Mesothelial cell of epicardium (in vitro differentiated cells): ENCODE measurements around the gene FBN1. TPM values are rescaled to one million over a fixed set of nuclear protein-coding genes. Genes with fewer than 3 reads are reported as not detected.

ENCODE experiments used
- DNase-seq, 2 experiments: peaks; one replicate each; pipeline ENCODE4 v3.0.0; 2021; ENCODE audit warnings: low spot score in 2 of 2; ENCODE audit not compliant: unreplicated experiment in 2 of 2
- H3K27ac Mint-ChIP-seq: 2 replicates; pipeline ENCODE4 v1.8.0; 2021; ENCODE audit warnings: mixed read lengths
- H3K27me3 Mint-ChIP-seq: 2 replicates; pipeline ENCODE4 v1.8.0; 2021; ENCODE audit warnings: low read depth, mixed read lengths
- H3K36me3 Mint-ChIP-seq: 2 replicates; pipeline ENCODE4 v1.8.0; 2021; ENCODE audit warnings: mixed read lengths
- H3K4me1 Mint-ChIP-seq: 2 replicates; pipeline ENCODE4 v1.8.0; 2021; ENCODE audit warnings: mixed read lengths
- H3K4me3 Mint-ChIP-seq: 2 replicates; pipeline ENCODE4 v1.8.0; 2021; ENCODE audit warnings: mild to moderate bottlenecking, moderate library complexity, mixed read lengths
- H3K9me3 Mint-ChIP-seq: 2 replicates; pipeline ENCODE4 v1.8.0; 2021; ENCODE audit warnings: mixed read lengths
- total RNA-seq: library from RNA; stranded (reverse); gene quantifications from 3 replicates; pipeline ENCODE4 v1.2.1, GENCODE V29; 2021
- TF ChIP-seq, protein P1 (sequence below): fragments of 200-600 bp; sonication (generic); IDR thresholded peaks from one replicate; pipeline ENCODE4 v1.5.0; 2021; ENCODE audit warnings: antibody characterized with exemption; ENCODE audit not compliant: unreplicated experiment

FBN1 gene
- total RNA-seq, 1 donor from 2014 or later: 67.9 TPM

DNA sequence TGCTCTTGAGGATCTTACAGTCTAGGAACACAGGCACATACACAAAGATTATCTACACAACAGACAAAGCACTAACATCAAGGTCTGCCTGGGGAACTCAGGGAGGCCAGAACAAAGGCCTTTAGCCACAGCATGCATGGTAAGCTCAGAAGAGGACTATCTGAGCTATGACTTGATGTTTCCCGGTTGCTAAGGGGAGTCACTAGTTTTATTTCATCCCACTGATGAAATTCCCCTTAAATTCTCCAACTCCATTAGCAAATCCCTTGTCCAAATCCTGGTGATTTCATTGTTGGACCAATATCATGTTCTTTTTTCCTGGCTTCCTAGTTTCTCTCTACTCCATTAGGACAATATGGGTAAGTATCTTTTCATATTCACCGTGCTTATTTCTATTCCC, 23.3 kb downstream of the FBN1 start:
- no peaks in the 10 kb centered on the region for H3K4me1 Mint-ChIP-seq

DNA sequence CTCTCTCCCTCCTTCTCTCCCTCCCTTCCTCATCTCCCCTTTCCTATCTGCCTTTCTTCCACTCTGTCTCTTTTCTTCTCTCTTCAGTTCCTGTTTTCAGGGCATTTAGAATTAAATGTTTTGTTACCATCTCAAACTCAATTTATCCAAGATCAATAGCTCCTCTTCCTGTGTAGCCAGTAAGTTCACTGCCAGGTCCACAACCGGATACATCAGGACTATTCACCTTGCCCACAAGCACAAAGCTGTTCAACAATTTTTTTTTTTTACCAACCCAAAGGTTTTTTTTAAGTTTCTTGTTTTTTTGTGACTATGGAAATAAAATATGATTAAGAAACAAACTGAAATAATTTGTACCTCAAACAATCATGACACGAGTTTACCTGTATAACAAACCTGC, 26.1 kb downstream of the FBN1 start:
- Mint-ChIP-seq H3K4me3 (no peak overlapping the region), H3K27me3 (no peaks in the 10 kb centered on the region), H3K27ac (no peak overlapping the region), H3K4me1 (peaks cover 2% of the 10 kb centered on the region), H3K36me3 (no peaks in the 10 kb centered on the region), H3K9me3 (no peaks in the 10 kb centered on the region)
- TF ChIP-seq, protein P1, sequence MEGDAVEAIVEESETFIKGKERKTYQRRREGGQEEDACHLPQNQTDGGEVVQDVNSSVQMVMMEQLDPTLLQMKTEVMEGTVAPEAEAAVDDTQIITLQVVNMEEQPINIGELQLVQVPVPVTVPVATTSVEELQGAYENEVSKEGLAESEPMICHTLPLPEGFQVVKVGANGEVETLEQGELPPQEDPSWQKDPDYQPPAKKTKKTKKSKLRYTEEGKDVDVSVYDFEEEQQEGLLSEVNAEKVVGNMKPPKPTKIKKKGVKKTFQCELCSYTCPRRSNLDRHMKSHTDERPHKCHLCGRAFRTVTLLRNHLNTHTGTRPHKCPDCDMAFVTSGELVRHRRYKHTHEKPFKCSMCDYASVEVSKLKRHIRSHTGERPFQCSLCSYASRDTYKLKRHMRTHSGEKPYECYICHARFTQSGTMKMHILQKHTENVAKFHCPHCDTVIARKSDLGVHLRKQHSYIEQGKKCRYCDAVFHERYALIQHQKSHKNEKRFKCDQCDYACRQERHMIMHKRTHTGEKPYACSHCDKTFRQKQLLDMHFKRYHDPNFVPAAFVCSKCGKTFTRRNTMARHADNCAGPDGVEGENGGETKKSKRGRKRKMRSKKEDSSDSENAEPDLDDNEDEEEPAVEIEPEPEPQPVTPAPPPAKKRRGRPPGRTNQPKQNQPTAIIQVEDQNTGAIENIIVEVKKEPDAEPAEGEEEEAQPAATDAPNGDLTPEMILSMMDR: no peak
- DNase-seq: no peak

More for the DNA sequence above, 23.3 kb downstream of the FBN1 start:
- TF ChIP-seq, protein P1: no peak
- H3K27ac Mint-ChIP-seq: no peak overlapping the region
- no peak for DNase-seq
- H3K36me3 Mint-ChIP-seq: no peaks in the 10 kb centered on the region
- no peaks in the 10 kb centered on the region for H3K9me3 Mint-ChIP-seq
- no peaks in the 10 kb centered on the region for H3K27me3 Mint-ChIP-seq
- H3K4me3 Mint-ChIP-seq: no peak overlapping the region

DNA sequence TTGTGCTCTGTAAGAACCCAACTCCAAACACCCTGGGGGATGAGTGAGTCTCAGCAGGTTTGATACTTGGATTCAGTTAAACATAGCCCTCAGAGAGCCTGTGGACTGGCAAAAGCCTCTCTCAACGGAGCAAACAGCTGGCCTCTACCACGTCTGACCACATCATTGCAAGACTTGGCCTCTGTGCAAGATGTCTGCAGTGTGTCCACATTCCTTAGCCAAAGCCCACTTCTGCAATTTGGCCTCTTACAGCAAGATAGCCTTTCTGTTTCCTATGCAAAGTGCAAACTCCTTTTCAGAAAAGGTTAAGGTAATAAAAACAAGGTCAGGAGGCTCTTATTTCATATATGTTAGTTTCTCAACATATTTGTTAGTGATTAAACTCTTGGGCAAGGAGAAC, 27.9 kb downstream of the FBN1 start:
- Mint-ChIP-seq H3K9me3 (peaks cover 3% of the 10 kb centered on the region), H3K4me1 (peaks cover 2% of the 10 kb centered on the region), H3K4me3 (no peak overlapping the region), H3K36me3 (no peaks in the 10 kb centered on the region), H3K27ac (no peak overlapping the region), H3K27me3 (no peaks in the 10 kb centered on the region)
- TF ChIP-seq, protein P1: no peak
- DNase-seq: no peak

DNA sequence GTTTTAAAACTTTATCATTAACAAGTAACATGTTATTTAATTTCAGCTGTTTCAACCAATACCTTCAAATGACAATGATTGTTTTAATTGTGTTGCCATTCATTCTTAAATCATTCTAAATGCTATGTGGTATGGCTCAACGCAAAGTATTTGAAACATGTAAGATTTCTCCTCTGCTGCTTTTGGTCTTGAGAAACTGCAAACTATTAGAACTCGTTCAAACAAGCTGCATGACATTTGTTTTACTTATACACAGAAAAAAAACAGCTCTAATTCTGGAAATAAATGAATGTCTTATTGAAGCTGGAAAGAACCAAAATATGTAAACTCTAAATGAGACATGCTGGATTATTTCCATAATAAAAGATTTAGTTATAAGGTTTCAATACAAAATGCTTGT, 29.3 kb downstream of the FBN1 start:
- peaks cover 2% of the 10 kb centered on the region for H3K4me1 Mint-ChIP-seq

DNA sequence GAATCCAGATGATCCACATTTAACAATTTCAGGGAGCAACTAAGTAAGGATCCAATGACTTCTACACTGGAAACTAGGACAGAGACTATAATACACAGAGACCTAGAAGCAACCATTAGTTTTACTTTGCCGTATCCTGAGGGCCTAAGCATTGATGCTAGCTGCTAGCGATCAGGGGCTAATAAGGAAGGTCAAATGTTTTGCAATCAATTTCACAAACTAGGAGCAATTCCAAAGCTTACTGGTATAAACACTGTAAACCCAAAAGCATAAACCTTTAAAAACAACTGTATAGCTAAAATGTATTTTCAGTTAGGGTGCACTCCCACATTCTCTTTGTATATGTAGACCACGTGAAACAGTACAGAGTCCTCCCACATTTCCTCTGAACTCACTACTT, 31.5 kb downstream of the FBN1 start:
- Mint-ChIP-seq H3K36me3 (peaks cover 1% of the 10 kb centered on the region), H3K27me3 (no peaks in the 10 kb centered on the region), H3K4me1 (peaks cover 2% of the 10 kb centered on the region), H3K27ac (no peak overlapping the region), H3K4me3 (no peak overlapping the region), H3K9me3 (peaks cover 6% of the 10 kb centered on the region)
- DNase-seq: no peak
- TF ChIP-seq, protein P1: no peak

More for the DNA sequence above, 29.3 kb downstream of the FBN1 start:
- Mint-ChIP-seq H3K4me3 (no peak overlapping the region), H3K9me3 (peaks cover 6% of the 10 kb centered on the region), H3K36me3 (no peaks in the 10 kb centered on the region), H3K27me3 (no peaks in the 10 kb centered on the region), H3K27ac (no peak overlapping the region)
- TF ChIP-seq, protein P1: no peak
- DNase-seq: no peak

DNA sequence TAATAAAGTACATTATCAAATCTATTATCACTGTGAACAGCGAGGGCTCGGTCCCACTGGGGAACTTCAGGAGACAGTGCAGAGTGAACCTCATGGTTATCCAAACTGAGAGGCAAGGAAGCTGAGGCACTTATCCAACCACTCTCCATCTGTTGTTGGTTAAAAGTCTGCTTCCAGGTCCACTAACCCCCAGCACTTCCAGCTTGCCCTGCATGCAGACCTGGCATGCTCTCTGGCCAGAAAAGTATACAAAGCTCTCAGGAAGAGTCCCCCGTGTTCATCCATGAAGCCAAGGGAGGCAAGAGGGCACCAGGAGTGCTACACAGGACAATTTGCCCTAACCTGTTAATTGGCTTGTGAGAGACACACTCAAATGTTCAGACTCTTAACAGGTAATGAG, 36.0 kb downstream of the FBN1 start:
- H3K36me3 Mint-ChIP-seq: peaks cover 16% of the 10 kb centered on the region

More for the DNA sequence above, 36.0 kb downstream of the FBN1 start:
- TF ChIP-seq, protein P1: no peak
- DNase-seq: no peak
- H3K27ac Mint-ChIP-seq: no peak overlapping the region
- H3K27me3 Mint-ChIP-seq: no peaks in the 10 kb centered on the region
- peaks cover 16% of the 10 kb centered on the region for H3K9me3 Mint-ChIP-seq
- no peak overlapping the region for H3K4me3 Mint-ChIP-seq
- H3K4me1 Mint-ChIP-seq: peaks cover under 1% of the 10 kb centered on the region
